GM19043 (cell line): Measurements from ENCODE around the gene RNFT2.

ENCODE experiments used
- ATAC-seq: cut with Tn5 transposase; IDR thresholded peaks from one replicate; pipeline ENCODE4 v1.9.1; 2021; ENCODE audit warnings: low read depth; ENCODE audit not compliant: unreplicated experiment

The RNFT2 gene

GRCh38 chr12:116820064-116820656 is 82.0 kb downstream of the RNFT2 start:
- no peak for ATAC-seq

DNA sequence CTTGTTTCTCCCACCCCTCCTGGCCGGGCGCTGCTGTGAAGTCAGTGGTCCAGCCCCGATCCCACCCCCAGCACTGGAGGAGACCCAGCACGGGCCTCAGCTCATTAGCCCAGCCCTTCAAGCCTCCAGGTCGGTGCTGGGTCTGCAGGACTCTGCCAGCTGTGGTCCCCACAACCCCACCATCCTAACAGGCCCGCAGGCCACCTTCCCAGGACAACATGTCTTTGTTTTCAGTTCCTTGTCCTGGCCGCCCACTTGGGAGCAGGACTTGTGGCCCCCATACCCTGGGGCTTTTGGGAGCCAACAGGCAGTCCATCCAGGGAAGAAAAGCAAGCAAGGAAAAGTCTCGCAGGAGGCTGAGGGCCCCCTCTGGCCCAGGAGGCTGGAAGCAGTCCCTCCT is 83.2 kb downstream of the RNFT2 start:
- no peak for ATAC-seq

DNA sequence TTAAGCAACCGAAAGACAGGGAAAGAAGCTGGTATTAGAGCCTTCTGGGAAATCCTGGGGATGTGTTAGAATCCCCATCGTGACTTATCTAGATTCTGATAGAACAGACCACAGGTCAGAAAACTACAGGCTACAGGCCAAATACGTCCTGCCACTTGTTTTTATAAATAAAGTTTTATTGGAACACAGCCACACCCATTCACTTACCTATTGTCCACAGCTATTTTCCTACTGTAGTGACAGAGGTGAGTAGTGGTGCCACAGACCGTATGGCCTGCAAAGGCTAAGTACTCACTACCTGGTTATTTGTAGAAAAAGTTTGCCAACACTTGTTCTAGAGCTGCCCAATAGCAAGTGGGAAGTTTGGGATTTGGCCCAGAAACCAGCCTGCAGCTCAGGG is 89.3 kb downstream of the RNFT2 start:
- ATAC-seq, result no peak

DNA sequence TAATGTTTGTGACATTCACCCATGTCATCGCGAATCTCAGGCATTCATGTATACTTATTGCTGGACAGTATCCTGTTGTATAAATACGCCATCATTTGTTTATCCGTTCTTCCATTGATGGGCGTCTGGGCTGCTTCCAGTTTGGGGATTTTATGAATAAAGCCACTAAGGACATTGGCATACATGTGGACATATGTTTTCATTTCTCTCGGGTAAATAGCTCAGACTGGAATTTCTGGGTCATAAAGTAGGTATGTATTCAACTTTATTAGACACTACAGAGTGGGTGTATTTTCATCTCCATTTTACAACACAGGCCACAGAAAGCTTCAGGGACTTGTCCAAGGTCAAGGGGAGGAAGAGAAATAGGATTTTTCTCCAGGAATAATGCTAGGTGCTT is 94.2 kb downstream of the RNFT2 start:
- ATAC-seq, result no peak

DNA sequence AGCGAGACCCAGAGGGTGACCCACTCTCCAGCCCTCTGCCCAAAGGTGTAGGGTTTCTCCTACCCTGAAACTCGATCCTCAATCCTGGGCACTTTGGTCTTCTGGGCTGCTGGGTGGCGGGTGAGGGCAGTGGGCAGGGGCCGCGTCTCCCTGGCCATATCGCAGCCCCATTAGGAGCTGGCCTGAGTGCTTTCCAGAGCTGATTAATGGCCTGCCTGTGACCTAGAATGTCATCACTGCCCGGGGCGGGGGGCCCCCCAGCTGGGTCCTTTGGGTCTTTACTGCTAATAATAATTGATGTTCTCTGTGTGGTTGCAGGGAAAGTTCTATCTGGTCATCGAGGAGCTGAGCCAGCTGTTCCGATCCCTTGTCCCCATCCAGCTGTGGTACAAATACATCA is 95.4 kb downstream of the RNFT2 start:
- no peak for ATAC-seq

DNA sequence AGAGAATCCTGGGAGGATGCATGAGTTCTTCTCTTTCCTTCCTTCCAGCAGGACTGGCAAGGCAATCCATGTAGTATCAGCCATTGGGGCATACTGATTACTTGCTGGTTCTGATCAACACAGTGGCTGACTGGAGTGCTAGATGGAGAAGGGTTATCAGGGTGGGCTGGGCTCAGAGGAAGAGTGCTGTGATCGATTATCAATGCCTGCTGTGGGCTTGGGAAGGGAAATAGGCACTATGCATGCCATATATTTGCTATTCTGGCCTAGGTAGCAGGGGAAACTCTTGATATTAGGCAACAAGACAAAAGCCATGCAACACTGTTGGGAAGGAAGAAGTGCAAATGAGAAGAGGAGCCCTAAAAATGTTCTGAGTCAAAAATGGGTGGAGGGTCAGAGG is 97.4 kb downstream of the RNFT2 start:
- no peak for ATAC-seq

- no peak for ATAC-seq
Measured at GRCh38 chr12:116837097-116837496, 99.0 kb downstream of the RNFT2 start.

GRCh38 chr12:116838365-116838764 is 100.2 kb downstream of the RNFT2 start:
- ATAC-seq, result no peak

- no peak for ATAC-seq
Measured at GRCh38 chr12:116839287-116839830, 101.2 kb downstream of the RNFT2 start.

GRCh38 chr12:116843085-116843484 is 105.0 kb downstream of the RNFT2 start:
- no peak for ATAC-seq

- ATAC-seq, result no peak
Measured at GRCh38 chr12:116849216-116849615, 111.1 kb downstream of the RNFT2 start.

GRCh38 chr12:116852303-116852702 is 114.2 kb downstream of the RNFT2 start:
- ATAC-seq, result no peak

GRCh38 chr12:116853507-116853906 is 115.4 kb downstream of the RNFT2 start:
- ATAC-seq, result no peak

GRCh38 chr12:116855744-116856470 is 117.8 kb downstream of the RNFT2 start:
- no peak for ATAC-seq

DNA sequence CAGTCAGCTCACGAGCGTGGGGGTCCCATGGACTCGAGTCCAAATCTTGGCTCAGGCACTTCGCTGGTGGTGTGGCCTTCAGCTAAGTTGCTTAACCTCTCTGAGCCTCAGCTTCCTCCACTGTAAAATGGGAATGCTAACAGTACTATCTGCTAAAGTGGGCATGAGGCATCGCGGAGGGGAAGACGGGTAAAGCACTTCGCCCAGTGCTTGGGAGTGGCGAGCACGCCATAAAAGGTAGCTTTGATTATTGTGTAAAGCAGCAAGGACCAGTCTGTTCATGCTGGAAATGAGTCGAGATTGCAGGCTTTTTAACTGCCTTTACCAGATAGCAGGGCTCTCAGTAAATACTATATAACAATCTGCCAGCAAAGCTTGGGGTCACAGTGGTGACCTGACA is 118.6 kb downstream of the RNFT2 start:
- ATAC-seq, result no peak

- no peak for ATAC-seq
Measured at GRCh38 chr12:116859079-116859478, 121.0 kb downstream of the RNFT2 start.

DNA sequence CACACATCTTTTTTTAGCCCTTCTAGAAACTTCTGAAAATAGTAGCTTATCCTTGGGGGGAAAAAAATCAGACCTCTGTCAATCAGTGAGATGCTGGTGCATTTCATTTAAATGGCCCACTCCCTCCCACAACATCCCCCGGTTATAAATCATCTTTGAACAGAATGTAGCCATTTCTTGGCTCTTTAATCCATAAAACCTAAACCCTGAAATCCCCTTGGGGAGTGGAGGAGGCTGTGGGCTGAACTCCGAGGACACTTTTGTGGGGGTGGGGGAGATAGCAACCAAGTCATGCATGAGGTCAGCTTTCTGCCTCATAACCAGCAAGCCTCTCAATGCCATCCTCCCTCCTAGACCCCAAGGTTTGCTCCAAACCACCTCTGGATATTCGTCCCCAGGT is 122.1 kb downstream of the RNFT2 start:
- ATAC-seq, result no peak

DNA sequence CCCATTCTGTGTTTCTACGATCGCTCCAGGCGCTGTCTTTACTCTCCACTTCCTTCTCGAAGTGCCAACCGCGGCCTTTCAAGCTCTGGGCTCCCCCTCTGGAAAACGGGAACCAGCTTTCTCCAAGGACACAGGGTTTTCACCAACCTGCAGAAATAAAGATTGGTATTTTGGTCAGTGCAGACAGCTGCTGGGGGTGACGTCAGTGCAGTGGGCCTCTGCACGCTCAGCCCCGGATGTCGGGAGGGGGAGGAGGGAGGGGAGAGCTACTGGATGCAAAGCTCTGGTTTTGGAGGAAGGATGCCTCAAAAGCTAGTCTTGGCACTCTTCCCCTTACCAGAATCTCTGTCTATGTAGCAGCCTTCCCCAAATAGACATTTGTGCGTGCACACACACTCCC is 123.2 kb downstream of the RNFT2 start:
- ATAC-seq, result peak; percentile 87

- no peak for ATAC-seq
Measured at GRCh38 chr12:116862167-116862566, 124.1 kb downstream of the RNFT2 start.

- ATAC-seq, result no peak
Measured at GRCh38 chr12:116863275-116863767, 125.2 kb downstream of the RNFT2 start.

- ATAC-seq, result no peak
Measured at GRCh38 chr12:116864371-116865160, 126.5 kb downstream of the RNFT2 start.
